KG1 (cell line): ENCODE data around the gene SLC9A8.
"Not testable (repeated sequence)": the region's sequence is repeated elsewhere in the genome, so short reads cannot be mapped to it uniquely, and the experiment has no call there.

Experiments used
- DNase-seq: peaks from one replicate; lab custom pipeline; 2025; lab: John Stamatoyannopoulos, UW

The SLC9A8 gene

DNA sequence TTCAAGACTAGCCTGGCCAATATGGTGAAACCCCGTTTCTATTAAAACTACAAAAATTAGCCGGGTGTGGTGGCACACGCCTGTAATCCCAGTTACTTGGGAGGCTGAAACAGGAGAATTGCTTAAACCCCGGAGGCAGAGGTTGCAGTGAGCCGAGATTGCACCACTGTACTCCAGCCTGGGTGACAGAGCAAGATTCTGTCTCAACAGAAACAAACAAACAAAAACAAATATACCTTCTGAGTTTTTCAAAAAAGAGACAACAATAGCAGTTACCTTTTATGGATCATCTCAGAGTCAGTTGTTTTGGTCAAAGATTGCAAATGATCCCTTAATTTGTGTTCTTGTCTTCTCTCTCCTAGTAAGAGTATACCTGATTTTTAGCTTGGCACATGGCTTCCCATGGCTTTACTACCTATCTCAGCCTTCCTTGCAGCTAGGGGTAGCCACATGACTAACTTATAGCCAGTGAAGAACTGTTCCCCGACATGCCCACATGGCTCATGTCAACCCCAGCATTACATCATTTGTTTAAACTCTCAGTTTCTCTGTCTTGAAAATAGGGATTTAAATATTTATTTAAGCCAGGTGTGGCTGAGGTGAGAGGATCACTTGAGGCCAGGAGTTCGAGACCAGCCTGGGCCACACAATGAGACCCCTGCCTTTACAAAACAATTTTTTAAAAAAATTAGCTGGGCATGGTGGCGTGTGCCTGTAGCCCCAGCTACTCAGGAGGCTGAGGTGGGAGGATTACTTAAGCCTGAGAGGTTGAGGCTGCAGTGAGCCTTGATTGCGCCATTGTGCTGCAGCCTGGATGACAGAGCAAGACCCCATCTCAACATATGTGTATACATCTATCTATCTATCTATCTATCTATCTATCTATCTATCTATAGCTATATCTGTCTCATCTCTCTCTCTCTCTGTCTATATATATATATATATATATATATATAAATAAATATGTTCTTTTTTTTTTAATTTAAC, 25.0 kb upstream of the SLC9A8 start:
- no peak for DNase-seq

DNA sequence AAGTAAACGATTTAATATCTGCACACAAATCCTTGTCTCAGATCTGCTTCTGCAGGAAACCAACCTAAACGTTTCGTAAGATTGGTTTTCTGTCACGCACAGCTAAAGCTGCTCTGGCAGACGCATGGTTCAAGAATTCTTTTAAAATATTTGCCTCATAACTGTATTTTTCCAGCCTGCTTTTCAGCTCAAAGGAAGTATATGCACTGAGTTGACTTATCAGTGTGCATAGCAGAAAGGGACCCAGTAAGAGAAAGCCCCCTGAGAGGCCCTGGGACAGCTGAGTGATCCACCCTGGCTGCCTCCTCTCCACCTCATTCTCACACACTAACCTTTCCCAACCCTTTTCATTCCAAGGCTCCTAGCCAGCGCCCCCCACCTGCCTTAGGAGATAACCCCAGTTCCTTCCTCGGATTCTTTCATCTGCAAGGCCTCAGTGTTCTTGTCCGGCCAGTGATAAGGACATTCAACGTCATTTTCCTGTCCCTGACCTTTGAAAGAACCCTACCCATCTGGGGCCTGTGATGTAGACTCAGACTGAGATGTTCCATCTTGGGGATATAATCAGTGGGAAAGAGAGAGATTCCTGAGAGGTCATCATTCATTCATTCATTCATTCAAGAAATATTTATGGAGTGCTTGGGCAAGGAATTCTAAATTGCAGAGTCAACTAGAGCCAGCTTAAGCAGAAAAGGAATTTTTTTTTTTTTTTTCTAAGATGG, 22.4 kb upstream of the SLC9A8 start:
- peak; percentile 35 for DNase-seq

DNA sequence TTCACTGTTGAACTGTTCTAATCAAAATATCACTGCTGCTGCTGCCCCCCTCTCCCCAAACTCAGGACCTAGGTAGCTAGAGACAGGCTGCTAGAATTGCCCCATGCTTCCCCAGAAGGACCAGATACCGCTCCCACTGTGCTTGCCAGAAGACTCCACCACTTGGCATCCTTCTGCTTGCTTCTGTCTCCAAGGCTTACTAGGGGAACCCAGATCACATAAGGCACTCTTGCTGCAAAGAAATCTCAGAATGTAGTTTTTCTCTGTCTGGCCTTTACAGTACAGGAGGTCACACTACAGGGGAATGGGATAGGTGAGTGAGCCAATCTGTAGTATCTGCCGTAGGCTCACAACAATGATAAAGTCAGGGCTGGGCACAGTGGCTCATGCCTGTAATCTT, 21.5 kb upstream of the SLC9A8 start:
- DNase-seq = no peak

DNA sequence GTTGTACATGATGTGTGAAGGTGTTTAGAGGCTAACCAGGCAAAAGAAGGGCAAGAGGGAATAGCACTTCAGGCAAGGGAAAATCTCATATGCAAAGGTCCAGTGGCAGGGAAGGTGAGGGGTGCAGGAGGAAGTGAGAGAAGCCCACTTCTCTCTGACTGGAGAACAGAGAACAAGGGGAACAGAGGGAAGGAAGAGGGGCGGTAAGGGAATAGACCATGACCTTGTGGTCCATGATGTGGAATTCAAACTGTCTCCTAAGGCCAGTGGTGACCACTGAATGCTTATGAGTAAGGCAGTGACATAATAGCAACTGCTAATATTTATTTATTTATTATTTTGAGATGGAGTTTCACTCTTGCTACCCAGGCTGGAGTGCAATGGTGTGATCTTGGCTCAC, 20.6 kb upstream of the SLC9A8 start:
- no peak for DNase-seq

DNA sequence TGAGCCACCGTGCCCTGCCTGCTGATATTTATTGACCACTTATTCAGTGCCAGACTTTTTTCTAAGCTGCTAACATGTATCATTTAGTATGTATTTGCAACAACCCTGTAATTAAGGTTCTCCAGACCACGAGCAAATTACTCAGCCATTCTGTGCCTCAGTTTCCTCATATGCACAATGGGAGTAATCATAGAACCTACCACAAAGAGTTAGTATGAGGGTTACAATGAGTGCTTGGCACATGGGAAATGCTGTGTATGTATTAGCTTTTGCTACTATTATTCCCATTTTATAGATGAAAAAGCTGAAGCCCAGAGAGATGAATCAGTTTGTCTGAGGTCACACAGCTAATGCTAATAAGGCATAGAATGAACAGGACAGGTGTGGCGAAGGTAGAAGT, 20.0 kb upstream of the SLC9A8 start:
- DNase-seq = no peak

DNA sequence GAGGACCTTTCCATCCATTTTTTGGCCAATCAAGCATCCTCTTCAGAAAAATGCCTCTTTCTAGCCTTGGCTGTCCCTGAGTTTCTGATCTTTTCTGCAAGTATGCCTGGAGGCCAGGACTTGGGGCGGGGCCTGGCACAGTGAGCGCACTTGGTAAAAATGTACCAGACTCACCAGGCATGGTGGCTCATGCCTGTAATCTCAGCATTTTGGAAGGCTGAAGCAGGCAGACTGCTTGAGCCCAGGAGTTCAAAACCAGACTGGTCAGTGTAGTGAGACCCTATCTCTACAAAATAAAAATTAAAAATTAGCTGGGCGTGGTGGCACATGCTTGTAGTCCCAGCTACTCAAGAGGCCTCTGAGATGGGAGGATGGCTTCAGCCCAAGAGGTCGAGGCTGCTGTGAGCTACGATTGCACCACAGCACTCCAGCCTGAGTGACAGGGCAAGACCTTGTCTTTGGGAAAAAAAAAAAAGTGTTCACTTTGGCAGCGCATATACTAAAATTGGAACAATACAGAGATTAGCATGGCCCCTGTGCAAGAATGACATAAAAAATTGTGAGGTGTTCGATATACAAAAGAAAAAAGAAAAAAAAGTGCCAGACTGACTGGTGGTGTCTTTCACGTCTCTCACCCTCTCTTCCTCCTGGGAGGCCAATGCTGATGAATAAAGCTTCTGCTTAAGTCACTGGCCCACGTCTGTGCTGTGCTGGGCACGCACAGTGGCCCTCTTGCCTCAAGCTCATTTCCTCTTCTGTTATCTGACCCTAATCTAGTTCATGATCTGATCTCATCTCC, 18.1 kb upstream of the SLC9A8 start:
- DNase-seq = no peak

DNA sequence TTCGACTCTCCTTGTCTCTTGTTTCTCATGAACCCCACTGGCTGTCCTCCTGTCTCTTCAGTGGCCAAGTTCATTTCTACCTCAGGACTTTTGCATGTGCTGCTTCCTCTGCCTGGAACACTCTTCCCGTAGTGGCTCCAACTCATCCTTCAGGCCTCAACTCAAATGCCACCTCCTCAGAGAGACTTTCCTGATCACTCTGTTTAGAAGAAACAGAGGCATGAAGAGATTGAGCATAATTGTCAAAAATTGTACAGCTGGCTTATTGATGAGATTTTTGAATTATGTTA, 17.5 kb upstream of the SLC9A8 start:
- no peak for DNase-seq

DNA sequence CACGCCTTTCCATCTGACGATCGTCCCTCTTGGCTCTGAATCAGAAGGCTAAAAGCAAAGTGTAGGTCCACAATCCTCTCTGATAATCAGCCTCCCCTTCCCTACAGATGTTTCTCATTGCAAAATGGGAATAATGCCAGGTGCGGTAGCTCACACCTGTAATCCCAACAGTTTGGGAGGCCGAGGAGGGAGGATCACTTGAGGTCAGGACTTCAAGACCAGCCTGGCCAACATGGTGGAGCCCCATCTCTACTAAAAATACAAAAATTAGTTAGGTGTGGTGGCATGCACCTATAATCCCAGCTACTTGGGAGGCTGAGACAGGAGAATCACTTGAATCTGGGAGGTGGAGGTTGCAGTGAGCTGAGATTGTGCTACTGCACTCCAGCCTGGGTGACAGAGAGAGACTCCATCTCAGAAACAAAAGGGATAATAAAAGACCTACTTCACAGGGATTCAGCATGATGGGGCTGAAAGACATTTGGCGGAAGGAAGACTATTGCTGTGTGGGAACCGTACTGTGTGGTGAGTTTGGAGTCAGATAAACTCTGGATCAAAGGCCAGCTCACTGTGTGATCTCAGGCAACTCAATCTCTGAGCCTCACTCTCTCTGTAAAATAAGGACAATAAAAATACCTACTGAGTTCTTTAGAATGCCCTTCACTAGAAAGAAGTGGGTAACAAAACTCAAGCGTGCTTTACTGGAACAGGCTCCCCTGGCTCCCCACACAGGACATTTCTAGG, 15.9 kb upstream of the SLC9A8 start:
- no peak for DNase-seq

DNA sequence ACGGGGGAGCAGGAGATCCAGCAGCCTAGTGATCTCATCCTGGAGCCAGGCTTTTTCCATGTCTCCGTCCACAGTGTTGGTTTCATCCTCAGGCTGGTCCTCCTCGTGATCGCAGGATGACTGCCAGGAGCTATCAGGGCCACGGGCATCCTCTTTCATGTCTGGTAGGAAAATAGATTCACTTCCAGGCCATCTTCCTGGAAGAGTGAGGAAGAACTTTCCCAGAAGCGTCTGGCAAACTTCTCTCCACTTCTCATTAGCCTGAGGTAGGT, 15.3 kb upstream of the SLC9A8 start:
- no peak for DNase-seq

DNA sequence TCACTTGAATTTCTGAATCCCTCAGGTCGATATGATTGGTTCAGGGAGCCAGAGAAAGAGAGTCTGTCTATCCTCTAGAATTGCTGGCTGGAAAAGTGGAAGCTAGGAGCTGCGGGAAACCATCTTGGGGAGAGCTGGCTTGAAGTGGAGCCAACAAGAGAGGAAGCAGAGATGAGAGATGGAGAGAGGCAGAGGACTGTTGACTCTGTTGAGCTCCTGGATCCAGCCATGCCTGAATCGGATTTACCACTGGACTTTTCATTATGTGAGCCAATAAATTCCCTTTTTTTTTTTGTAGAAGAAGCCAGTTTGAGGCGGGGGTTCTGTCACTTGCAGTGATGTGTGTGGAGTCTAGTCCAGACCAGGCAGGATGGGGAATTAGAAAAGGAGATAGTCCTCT, 13.9 kb upstream of the SLC9A8 start:
- no peak for DNase-seq

DNA sequence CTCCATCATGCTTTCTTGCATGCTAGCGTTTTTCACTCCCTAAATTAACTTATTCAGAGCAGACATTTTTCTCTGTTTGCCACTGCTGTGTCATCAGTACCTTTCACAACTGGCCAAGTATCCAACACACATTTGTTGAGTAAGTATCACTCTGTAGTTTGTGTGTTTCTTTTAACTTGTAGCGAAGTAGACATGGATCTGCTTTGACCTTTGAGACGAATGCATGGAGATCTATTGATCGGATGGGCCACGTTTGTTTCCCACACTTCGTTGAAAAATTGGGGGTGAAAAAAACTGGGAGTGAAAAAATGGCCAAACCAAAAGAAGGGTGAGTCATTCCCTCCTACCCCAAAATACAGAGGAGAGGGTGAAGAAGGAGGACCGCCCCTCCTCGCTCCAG, 12.9 kb upstream of the SLC9A8 start:
- DNase-seq = no peak

DNA sequence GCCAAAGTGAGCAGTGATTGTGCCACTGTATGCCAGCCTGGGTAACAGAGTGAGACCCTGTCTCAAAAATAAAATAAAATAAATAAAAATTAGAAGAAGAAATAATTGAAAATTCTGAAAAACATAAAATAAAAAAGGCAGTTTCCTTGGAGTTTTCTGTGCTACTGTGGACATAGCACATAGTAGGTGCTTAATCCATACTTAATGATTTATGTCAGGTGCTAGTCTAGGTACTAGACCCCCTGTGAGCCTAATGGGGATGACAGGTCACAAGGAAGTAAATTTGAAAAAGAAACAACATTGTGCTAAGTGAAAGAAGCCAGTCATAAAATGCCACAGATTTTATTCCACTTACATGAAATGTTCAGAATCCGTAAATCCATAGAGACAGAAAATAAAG, 9.2 kb upstream of the SLC9A8 start:
- no peak for DNase-seq

DNA sequence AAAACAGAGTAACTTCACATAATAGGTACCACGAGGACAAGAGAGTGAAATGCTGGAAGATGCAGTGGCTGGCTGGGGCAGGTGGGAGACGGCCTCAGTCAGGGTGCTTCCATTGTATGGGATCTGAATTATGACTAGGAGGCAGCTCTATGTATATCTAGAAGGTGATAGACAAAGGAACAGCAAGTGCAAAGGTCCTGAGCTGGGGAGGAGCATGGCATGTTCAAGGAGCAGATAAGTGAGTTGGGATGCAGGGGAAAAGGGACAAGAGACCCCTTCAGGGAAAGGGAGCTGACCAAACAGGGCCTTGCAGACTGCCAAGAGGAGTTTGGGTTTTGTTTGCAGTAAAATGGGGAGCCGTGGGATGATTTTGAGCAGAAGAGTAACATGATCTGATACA, 8.3 kb upstream of the SLC9A8 start:
- no peak for DNase-seq

DNA sequence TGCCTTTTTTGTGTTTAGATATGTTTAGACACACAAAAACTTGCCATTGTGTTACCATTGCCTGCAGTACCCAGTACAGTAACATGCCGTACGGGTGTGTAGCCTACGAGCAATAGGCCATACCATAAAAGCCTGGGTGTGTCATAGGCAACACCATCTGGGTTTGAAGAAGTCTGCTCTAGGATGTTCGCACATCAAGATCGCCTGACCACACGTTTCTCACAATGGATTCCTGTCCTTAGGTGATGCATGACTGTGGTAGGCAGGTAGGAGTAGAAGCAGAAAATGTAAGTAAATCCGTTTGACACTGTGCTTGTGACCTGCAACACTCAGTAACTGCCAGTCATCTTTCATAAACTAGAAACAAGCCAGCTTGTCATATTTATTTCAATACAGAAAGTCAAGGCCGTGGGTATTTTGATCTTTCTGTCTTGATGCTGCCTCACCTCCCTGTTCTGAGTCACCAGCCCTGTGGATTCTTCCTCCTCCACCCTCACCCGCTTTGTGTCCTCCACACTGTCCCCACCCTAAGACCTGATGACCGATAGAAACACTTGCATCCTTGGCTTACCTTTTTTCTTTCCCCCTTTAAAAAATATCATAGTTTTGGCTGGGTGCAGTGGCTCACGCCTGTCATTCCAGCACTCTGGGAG, 7.3 kb upstream of the SLC9A8 start:
- not testable (repeated sequence) for DNase-seq

DNA sequence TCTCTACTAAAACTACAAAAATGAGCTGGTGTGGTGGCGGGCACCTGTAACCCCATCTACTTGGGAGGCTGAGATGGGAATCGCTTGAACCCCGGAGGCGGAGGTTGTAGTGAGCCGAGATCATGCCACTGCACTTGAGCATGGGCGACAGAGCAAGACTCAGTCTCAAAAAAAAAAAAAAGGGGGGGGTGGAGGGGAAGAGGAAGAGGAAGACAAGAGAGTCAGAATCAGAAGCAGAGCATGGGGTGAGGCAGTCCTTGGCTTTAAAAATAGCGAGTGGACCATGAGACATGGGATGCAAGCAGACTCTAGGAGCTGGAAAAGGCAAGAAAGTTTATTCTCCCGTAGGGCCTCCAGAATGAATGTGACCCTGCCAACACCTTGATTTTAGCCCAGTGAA, 3.9 kb upstream of the SLC9A8 start:
- no peak for DNase-seq

DNA sequence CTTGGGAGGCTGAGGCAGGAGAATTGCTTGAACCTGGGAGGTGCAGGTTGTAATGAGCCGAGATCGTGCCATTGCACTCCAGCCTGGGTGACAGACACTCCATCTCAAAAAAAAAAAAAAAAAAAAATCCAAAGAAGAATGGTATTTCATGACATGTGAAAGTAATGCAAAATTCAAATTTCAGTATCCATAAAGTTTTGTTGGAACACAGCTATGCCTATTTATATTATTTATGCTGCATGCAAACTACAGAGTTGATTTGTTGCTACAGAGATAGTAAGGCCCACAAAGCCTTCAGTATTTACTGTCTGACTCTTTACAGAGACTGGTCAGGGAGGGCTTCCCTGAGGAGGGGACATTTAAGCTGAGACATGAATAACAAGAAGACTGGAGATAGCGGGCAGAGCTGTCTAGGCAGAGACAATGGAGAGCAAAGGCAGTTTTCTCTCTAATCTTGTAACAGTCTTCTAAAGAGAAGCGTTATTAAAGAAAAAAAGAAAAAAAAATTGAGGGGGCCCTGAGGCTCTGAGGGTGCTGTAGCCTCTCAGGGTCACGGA, 2.7 kb upstream of the SLC9A8 start:
- DNase-seq = no peak

DNA sequence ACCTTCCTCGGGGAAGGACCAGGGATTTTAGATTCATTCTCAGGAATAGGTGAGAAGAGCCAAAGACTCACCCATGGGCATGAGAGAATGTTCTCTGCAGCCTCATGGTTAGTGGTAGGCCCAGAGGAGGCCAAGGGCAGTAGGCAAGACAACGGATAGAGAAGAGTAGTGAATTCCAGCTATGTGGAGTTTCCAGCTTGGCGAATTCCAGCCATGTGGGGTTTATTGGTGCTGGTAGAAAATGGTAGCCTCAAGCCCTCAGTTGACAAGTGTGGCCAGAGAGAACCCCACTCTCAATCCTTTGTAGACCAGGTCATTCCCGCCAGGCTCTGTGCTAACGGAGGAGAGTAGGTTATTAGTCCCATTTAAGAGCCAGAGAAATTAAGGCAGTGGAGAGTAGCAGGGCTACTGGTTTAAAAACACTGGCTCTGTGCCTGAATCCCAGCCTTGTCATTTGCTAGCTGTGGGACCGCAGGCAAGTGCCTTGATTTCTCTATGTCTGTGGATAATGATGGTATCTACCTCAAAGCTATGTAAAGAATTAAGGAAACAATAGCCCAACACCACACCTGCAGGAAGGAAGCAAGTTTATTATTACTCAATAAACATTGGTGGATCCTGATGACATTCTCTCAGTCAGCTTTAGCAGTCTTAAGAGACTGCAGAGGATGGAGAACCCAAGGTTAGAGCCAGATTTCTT, 2.0 kb upstream of the SLC9A8 start:
- no peak for DNase-seq

DNA sequence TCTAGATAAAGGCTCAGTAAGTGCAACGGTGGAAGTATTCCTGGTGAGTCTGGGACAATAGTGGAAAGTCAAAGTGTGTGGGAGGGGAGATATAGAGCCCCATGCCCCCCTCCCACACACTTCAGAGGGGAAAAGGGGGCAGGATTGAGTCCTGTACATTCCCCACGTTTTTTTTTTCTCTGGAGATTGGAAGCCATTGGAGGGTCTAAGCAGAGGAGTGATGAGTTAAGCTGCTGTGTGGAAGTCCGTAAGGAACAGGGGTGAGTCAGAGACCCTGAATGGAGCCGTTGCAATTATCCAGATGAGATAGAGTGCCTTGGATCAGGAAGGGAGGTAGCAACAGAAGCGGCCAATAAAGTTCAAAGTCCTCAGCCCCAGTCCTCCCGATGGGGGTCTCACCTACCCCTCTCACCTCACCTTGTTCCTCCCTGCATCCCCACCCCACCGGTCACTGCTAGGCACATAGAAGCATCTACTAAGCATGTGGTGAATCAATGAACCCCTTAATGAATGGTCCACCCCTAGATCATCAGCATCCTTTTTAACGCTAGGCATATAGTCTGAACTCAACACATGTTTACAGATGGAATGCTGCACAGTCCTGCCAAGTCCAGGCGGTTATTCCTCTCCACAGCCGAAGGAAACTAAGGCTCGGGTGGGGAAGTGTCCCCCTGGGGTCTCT, 662 bp upstream of the SLC9A8 start:
- DNase-seq = no peak

DNA sequence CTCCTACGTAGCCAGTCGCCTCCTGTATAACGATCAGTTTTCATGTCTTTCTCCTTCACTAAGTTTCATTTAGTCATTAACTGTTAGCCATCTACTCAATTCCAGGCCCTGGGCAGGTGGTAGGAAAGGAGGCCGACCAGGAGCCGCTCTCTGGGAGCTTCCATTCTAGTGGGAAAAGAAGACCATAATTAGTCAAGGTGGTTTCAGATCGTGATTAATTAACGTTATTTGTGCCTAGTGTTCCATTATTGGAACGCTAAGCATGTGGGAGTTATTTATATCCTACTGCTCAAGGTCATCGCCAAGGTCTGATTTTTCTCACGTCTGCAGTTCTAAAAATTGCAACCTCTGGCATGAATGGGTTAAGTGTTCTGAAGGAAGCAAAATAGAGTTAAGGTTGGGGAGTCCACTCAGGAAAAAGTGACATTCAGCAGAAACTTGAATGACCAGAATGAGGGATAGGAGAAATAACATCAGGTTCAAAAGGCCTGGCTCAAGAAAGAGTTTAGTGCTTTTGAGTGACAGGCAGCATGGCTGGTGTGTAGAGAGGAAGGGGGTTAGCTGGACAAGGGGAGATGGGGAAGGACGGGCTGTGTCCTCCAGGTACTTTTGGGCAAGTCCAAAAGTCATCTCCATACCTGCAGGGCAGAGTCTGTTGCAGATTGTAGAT, 812 bp downstream of the SLC9A8 start:
- DNase-seq = no peak
